T47D (cell line): ENCODE results near the gene PPTC7.
"Not testable (repeated sequence)": the region's sequence is repeated elsewhere in the genome, so short reads cannot be mapped to it uniquely, and the experiment has no call there.

Source experiments
- DNase-seq, 2 experiments: peaks; one replicate each; pipeline versions ENCODE4 v3.0.0 to v3.0.0-alpha.2; 2011 to 2012; ENCODE audit warnings: low read depth in 1 of 2, low spot score in 1 of 2
- JUND ChIP-seq: IDR thresholded peaks from 2 replicates; pipeline ENCODE4 v1.6.1; 2012; ENCODE audit warnings: low read depth
- in situ Hi-C: cut with HindIII; loops from 2 replicates; pipeline ENCODE4 v1.10.0; 2016; ENCODE audit warnings: low sequenced_read_pairs, low pct_unique_long_range_greater_than_20kb

PPTC7 gene

GRCh38 chr12:110548678-110549077, 34.4 kb downstream of the PPTC7 start:
- DNase-seq: no peak
- in situ Hi-C loops: no loop called here

GRCh38 chr12:110547090-110547489, 36.0 kb downstream of the PPTC7 start:
- DNase-seq: no peak
- TF ChIP-seq JUND: no peak
- in situ Hi-C loops: no loop called here

More at GRCh38 chr12:110548678-110549077, 34.4 kb downstream of the PPTC7 start:
- no peak for TF ChIP-seq JUND

GRCh38 chr12:110546339-110546738, 36.8 kb downstream of the PPTC7 start:
- TF ChIP-seq JUND: no peak
- in situ Hi-C loops: no loop called here
- DNase-seq: peak in 1 of 2 experiments; percentile 26

GRCh38 chr12:110545812-110546211, 37.3 kb downstream of the PPTC7 start:
- in situ Hi-C loops: no loop called here
- TF ChIP-seq JUND: no peak
- DNase-seq: no peak

- in situ Hi-C loops, DNase-seq: not testable (repeated sequence)
These were observed 37.9 kb downstream of the PPTC7 start for GRCh38 chr12:110545259-110545658.

GRCh38 chr12:110543965-110544364, 39.2 kb downstream of the PPTC7 start:
- no peak for TF ChIP-seq JUND
- in situ Hi-C loops: no loop called here
- no peak for DNase-seq

- TF ChIP-seq JUND: no peak
- in situ Hi-C loops: no loop called here
These were observed 39.7 kb downstream of the PPTC7 start for GRCh38 chr12:110543252-110543959.

GRCh38 chr12:110540048-110540447, 43.1 kb downstream of the PPTC7 start:
- DNase-seq: no peak
- in situ Hi-C loops: no loop called here
- no peak for TF ChIP-seq JUND

More at GRCh38 chr12:110543252-110543959, 39.7 kb downstream of the PPTC7 start:
- DNase-seq: peak in 1 of 2 experiments; percentile 32

GRCh38 chr12:110538869-110539622, 44.1 kb downstream of the PPTC7 start:
- no peak for TF ChIP-seq JUND
- no peak for DNase-seq
- in situ Hi-C loops: no loop called here

GRCh38 chr12:110537605-110538409, 45.3 kb downstream of the PPTC7 start:
- no peak for DNase-seq
- in situ Hi-C loops: no loop called here

GRCh38 chr12:110536834-110537604, 46.1 kb downstream of the PPTC7 start:
- no peak for TF ChIP-seq JUND
- in situ Hi-C loops: no loop called here
- DNase-seq: no peak

More at GRCh38 chr12:110537605-110538409, 45.3 kb downstream of the PPTC7 start:
- no peak for TF ChIP-seq JUND

- in situ Hi-C loops: no loop called here
- DNase-seq: no peak
- TF ChIP-seq JUND: no peak
These were observed 48.3 kb downstream of the PPTC7 start for GRCh38 chr12:110534811-110535210.
